ENCODE measurements around the gene SCRN1. TPM values are rescaled to one million over a fixed set of nuclear protein-coding genes. Genes with fewer than 3 reads are reported as not detected.

The SCRN1 gene
- total RNA-seq, 2 donors from 2014 or later: 20.4 to 30.4 TPM

DNA sequence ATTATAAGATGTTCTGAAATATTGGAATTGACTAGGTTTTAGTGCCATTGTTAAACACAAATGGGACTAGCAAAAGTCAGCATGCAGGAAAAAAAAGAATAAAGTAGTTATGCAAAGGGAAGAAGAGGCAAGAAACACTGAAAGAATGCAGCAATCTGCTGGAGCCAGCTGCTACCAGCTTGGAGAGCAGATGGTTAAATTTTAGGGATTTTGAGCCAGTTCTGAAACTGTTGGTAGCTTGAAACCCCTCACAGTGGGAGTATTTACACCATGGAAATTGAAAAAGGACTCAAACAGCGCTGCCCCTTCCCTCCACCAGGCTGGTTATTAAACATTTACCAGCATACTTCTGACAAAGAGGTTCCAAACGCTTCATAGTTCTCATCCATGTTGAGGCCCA lies 41.0 kb downstream of the SCRN1 start:
- DNase-seq (no peak), ATAC-seq (no peak)
- H3K9me3 ChIP-seq: no peaks in the 10 kb centered on the region
- peaks cover 0 to 10% of the 10 kb centered on the region in 2 donors for H3K36me3 ChIP-seq (replicated peaks in 1 of 2; ENCODE audit: insufficient read depth in 1 of 2, low read depth in 2 of 2)
- intact Hi-C loops (cut with DNase I): no loop called here
- TF ChIP-seq, protein P1, sequence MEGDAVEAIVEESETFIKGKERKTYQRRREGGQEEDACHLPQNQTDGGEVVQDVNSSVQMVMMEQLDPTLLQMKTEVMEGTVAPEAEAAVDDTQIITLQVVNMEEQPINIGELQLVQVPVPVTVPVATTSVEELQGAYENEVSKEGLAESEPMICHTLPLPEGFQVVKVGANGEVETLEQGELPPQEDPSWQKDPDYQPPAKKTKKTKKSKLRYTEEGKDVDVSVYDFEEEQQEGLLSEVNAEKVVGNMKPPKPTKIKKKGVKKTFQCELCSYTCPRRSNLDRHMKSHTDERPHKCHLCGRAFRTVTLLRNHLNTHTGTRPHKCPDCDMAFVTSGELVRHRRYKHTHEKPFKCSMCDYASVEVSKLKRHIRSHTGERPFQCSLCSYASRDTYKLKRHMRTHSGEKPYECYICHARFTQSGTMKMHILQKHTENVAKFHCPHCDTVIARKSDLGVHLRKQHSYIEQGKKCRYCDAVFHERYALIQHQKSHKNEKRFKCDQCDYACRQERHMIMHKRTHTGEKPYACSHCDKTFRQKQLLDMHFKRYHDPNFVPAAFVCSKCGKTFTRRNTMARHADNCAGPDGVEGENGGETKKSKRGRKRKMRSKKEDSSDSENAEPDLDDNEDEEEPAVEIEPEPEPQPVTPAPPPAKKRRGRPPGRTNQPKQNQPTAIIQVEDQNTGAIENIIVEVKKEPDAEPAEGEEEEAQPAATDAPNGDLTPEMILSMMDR (IDR thresholded peaks at IDR 0.05): no peak
- TF ChIP-seq POLR2A (IDR thresholded peaks at IDR 0.05): no peak
- no peak overlapping the region for H3K27ac ChIP-seq
- H3K4me1 ChIP-seq: no peaks in the 10 kb centered on the region
- WGBS, 2 donors: 62 to 68% methylated on average over 2 of the region's 2 CpGs
- no peak overlapping the region for H3K4me3 ChIP-seq
- no peaks in the 10 kb centered on the region for H3K27me3 ChIP-seq

DNA sequence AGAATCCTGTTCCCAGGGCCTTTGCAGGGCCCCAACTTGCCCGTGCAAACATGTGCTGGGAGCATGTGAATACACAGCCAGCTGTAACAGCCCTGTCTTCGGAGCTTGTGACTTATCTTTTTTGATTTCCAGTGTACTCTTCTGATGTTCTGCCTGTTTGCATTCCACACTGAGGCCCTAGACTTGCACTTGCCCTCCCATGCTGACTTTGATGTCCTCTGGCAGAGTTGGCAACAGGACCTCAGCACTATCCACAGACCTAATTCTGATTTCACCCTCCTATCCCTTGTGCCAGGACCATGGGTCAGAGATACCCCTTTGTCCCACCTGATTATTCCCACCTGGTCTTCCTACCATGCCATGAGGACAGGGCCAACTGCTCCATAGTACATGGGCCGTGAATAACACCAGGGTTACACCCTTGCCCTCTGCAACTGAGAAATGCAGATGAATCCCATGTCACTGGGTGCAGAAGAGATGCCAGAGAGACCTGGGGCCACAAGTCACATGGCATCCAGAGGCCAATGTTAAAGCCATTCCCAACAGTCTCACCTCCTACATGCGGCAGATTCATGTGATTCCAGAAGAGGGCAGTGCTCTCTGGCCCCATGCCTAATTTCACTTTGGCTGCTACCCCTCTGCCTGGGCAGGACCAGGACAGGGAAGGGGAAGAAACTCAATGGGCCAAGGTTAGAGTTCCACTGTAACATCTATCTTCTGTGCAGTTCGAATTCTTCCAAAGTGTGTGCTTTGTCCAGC lies 43.0 kb downstream of the SCRN1 start:
- H3K4me3 ChIP-seq: no peak overlapping the region
- H3K27me3 ChIP-seq: no peaks in the 10 kb centered on the region
- peaks cover 0 to 4% of the 10 kb centered on the region in 2 donors for H3K36me3 ChIP-seq (replicated peaks in 1 of 2; ENCODE audit: insufficient read depth in 1 of 2, low read depth in 2 of 2)
- ATAC-seq: peak; percentile 63
- WGBS, 2 donors: 63 to 65% methylated on average over 5 of the region's 5 CpGs
- no peaks in the 10 kb centered on the region for H3K4me1 ChIP-seq
- intact Hi-C loops (cut with DNase I): no loop called here
- DNase-seq: peak; percentile 51 to 76 (median 58)
- no peaks in the 10 kb centered on the region for H3K9me3 ChIP-seq
- TF ChIP-seq, protein P1 (IDR thresholded peaks at IDR 0.05): peak; percentile 10 to 62 (median 55)
- no peak for TF ChIP-seq POLR2A (IDR thresholded peaks at IDR 0.05)
- no peak overlapping the region for H3K27ac ChIP-seq

DNA sequence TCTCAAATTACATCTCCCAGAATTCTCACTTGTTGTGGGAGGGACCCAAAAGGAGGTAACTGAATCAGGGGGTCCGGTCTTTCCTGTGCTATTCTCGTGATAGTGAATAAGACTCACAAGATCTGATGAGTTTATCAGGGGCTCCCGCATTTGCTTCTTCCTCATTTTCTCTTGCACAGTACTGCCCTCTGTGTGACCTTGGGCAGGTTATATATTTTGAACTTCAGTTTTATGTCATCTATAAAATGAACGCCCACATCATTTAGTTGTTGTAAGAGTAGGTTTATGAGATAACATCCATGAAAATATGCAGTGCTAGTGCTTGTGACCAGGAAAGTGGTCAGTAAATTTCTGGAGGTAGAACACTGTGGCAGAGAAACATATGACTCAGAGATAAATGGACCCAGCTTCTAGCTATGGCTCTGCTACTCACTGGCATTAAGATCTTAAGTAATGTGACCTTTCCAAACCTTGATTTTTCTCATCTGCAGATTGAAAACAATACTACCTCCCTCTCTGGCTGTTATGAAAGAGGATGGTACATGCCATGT lies 44.3 kb downstream of the SCRN1 start:
- Histone ChIP-seq H3K4me3 (no peak overlapping the region), H3K27me3 (no peaks in the 10 kb centered on the region), H3K27ac (no peak overlapping the region), H3K4me1 (no peaks in the 10 kb centered on the region), H3K36me3 (replicated peaks in 1 of 2; ENCODE audit: insufficient read depth in 1 of 2, low read depth in 2 of 2) (peaks cover 0 to 2% of the 10 kb centered on the region in 2 donors), H3K9me3 (no peaks in the 10 kb centered on the region)
- DNase-seq (no peak), ATAC-seq (no peak)
- TF ChIP-seq, protein P1 (IDR thresholded peaks at IDR 0.05): no peak
- TF ChIP-seq POLR2A (IDR thresholded peaks at IDR 0.05): no peak
- WGBS, 2 donors: 89 to 94% methylated on average over 4 of the region's 4 CpGs
- intact Hi-C loops (cut with DNase I): no loop called here

DNA sequence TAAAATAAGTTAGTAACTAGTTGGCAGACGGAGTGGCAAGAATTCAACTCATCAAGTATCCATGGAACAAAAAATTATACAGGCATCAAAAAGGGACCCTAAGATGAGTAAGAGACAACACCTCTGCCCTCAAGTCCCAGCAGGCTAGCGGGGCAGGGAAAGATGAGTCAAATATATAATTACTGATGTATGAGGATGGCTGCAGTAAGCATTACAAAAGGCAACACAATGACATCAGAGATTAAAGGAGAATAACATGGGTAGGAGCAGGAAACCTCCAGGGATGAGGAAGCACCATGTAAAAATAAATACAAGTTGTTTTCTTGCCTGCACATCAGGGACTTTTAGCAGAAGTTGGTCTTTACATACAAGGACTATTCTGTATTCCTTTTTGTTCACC lies 49.4 kb downstream of the SCRN1 start:
- H3K9me3 ChIP-seq: no peaks in the 10 kb centered on the region
- H3K27me3 ChIP-seq: no peaks in the 10 kb centered on the region
- no peak overlapping the region for H3K27ac ChIP-seq
- H3K4me3 ChIP-seq: no peak overlapping the region
- intact Hi-C loops (cut with DNase I): no loop called here
- no peaks in the 10 kb centered on the region for H3K4me1 ChIP-seq
- ATAC-seq: no peak
- TF ChIP-seq, protein P1 (IDR thresholded peaks at IDR 0.05): no peak
- TF ChIP-seq POLR2A (IDR thresholded peaks at IDR 0.05): no peak
- H3K36me3 ChIP-seq (replicated peaks in 1 of 2; ENCODE audit: insufficient read depth in 1 of 2, low read depth in 2 of 2): peaks cover 4 to 18% of the 10 kb centered on the region in 2 donors
- WGBS, 2 donors: 95% methylated on average over 2 of the region's 2 CpGs
- no peak for DNase-seq
